Measurements from ENCODE around the gene WDR48.
A peak's percentile ranks its signal among the peaks of the same experiment; 100 is the strongest.

Gene WDR48

DNA sequence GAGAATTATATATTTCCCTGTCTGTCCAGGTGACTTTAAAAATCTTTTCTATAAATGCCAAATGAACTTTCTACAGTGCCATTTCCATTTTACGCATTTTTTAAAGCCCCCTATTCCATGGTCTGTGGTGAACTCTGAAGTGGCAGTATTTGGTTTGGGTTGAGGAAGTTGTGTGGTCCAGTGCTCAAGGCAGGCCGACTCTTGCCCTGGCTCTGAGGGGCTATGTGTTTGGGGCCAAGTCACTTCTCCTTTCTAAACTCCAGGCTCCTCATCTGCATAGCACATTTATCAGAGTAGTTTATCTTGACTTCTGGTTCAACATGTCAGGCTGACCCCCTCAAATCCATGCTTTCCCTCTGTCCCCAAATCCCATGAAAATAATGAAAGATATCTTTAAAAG, 69.8 kb downstream of the WDR48 start:
- H3K4me1 ChIP-seq = no peaks in the 10 kb centered on the region
- no peak for DNase-seq
- no peaks in the 10 kb centered on the region for H3K36me3 ChIP-seq
- TF ChIP-seq, protein P1, sequence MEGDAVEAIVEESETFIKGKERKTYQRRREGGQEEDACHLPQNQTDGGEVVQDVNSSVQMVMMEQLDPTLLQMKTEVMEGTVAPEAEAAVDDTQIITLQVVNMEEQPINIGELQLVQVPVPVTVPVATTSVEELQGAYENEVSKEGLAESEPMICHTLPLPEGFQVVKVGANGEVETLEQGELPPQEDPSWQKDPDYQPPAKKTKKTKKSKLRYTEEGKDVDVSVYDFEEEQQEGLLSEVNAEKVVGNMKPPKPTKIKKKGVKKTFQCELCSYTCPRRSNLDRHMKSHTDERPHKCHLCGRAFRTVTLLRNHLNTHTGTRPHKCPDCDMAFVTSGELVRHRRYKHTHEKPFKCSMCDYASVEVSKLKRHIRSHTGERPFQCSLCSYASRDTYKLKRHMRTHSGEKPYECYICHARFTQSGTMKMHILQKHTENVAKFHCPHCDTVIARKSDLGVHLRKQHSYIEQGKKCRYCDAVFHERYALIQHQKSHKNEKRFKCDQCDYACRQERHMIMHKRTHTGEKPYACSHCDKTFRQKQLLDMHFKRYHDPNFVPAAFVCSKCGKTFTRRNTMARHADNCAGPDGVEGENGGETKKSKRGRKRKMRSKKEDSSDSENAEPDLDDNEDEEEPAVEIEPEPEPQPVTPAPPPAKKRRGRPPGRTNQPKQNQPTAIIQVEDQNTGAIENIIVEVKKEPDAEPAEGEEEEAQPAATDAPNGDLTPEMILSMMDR (IDR thresholded peaks at IDR 0.05; ENCODE audit: low read depth, low read length) = no peak
- no peaks in the 10 kb centered on the region for H3K9me3 ChIP-seq
- no peaks in the 10 kb centered on the region for H3K27me3 ChIP-seq
- no peak overlapping the region for H3K4me3 ChIP-seq (ENCODE audit: low read depth, low read length)

DNA sequence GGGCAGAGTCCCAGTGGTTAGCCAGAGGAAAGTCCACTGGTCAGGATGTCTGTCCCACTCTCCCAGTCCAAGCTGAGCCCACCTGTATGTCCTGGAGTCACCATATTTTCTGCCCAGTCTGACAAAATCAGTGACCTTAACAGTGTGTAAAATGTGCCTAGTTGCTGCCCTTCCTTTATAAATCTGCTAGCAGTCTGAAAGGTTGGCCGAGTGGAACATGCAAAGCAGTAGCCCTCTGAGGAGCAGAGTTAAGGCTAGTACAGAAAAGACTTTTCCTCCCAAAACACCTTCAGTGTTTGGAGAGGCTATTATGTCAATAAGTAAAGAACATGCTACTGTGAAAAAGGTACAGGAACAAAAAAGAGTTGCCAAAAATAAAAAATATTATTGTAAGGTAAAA, 71.0 kb downstream of the WDR48 start:
- Histone ChIP-seq H3K27me3 (no peaks in the 10 kb centered on the region), H3K4me1 (no peaks in the 10 kb centered on the region), H3K9me3 (no peaks in the 10 kb centered on the region), H3K4me3 (ENCODE audit: low read depth, low read length) (no peak overlapping the region), H3K36me3 (no peaks in the 10 kb centered on the region)
- no peak for DNase-seq
- TF ChIP-seq, protein P1 (IDR thresholded peaks at IDR 0.05; ENCODE audit: low read depth, low read length) = no peak

DNA sequence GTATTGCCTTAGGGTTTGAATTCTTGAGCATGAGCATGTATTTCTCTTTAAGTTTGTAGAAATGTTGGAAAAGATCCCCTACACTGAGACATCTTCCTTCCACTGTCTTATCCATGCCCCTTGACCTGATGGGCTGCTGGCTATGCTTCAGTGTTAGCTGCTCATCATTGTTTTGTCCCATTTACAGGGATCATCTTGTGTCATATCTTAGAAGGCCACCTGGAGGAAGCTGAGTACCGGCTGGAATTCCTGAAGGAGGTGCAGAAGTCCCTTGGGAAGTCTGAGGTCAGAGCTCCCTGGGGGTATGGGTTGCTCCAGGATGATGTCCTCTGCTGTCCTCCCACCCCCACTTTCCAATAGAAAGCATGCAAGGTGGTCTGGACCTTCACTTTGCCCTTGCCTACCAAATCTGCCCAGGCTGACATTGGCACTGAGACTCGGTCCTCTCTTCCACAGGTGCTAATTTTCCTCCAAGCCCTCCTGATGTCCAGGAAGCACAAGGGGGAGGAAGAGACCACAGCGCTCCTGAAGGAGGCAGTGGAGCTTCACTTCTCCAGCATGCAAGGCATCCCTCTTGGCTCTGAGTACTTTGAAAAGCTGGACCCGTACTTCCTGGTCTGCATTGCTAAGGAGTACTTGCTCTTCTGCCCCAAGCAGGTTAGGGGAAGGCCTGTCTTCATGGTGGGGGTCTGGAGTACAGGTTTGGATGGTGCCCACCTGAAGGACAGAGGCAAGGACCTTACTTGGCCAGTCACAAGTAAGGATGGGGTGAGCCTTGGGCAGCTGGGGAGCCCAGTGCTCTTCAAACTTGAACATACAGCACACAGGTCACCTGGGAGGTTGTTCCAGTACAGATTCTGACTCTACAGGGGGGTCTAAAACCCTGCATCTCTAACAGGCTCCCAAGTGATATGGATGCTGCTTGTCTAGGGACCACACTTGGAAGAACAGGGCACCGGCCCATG, 73.3 kb downstream of the WDR48 start:
- H3K9me3 ChIP-seq = no peaks in the 10 kb centered on the region
- no peaks in the 10 kb centered on the region for H3K27me3 ChIP-seq
- no peaks in the 10 kb centered on the region for H3K36me3 ChIP-seq
- TF ChIP-seq, protein P1 (IDR thresholded peaks at IDR 0.05; ENCODE audit: low read depth, low read length) = peak; percentile 29
- no peaks in the 10 kb centered on the region for H3K4me1 ChIP-seq
- DNase-seq = no peak
- no peak overlapping the region for H3K4me3 ChIP-seq (ENCODE audit: low read depth, low read length)

DNA sequence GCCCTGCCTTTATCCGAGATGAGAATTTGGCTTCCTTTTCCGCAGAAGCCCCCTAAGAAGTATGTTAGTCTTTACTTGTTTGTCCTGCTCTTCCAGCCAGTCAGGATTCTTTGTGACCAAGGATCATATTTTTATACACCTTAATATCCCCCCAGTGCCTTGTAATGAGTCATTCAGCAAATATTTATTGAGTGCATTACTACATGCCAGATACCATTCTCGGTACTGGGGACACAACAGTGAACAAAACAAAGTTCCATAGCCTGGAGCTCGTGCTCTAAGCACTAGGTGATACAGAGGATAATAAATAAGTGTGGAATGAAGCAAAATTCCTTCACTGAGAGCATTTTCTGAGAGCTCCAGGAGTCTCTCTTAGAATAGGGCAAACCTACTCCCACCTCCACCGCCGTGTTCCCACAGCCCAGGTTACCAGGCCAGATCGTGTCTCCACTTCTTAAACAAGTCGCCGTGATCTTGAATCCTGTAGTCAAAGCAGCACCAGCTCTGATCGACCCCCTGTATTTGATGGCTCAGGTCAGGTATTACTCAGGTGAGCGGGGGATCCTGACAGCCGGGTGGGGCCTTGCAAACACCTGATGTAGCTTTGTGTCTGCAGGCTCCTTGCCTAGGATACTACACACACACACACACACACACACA, 74.2 kb downstream of the WDR48 start:
- Histone ChIP-seq H3K36me3 (no peaks in the 10 kb centered on the region), H3K9me3 (no peaks in the 10 kb centered on the region), H3K4me3 (ENCODE audit: low read depth, low read length) (no peak overlapping the region), H3K4me1 (no peaks in the 10 kb centered on the region), H3K27me3 (no peaks in the 10 kb centered on the region)
- DNase-seq = no peak
- TF ChIP-seq, protein P1 (IDR thresholded peaks at IDR 0.05; ENCODE audit: low read depth, low read length) = no peak

DNA sequence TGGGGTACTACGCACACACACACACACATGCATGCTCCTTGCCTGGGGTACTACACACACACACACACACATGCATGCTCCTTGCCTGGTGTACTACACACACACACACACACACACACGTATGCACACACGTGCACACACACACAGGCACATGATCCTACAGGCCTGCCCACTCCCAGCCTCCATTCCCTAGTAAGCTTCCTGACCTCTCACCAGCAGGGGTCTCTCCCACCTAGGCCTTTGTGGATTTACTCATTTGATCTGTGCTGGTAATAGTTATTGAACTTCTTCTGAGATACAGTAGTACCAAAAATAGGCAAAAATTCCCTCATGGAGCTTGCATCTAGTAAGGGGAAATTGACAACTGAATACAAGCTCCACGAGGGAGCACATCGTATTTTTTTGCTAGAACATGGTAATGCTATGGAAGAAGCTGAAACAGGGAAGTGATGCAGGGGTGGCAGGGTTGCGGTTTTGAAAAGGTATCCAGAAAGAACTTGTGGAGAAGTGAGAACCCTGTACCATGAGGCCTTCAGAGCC, 74.8 kb downstream of the WDR48 start:
- H3K27me3 ChIP-seq = no peaks in the 10 kb centered on the region
- H3K4me1 ChIP-seq = no peaks in the 10 kb centered on the region
- no peak overlapping the region for H3K4me3 ChIP-seq (ENCODE audit: low read depth, low read length)
- no peaks in the 10 kb centered on the region for H3K36me3 ChIP-seq
- TF ChIP-seq, protein P1 (IDR thresholded peaks at IDR 0.05; ENCODE audit: low read depth, low read length) = peak; percentile 69
- H3K9me3 ChIP-seq = no peaks in the 10 kb centered on the region
- DNase-seq = peak; percentile 55

Data from BE2C (cell line).